Right forelimb (tissue), 1 donor: ENCODE data around the gene GNAO1.

Experiments
- DNase-seq: peaks from one replicate; pipeline ENCODE4 v3.0.0-alpha.2; 2018

Gene GNAO1

DNA sequence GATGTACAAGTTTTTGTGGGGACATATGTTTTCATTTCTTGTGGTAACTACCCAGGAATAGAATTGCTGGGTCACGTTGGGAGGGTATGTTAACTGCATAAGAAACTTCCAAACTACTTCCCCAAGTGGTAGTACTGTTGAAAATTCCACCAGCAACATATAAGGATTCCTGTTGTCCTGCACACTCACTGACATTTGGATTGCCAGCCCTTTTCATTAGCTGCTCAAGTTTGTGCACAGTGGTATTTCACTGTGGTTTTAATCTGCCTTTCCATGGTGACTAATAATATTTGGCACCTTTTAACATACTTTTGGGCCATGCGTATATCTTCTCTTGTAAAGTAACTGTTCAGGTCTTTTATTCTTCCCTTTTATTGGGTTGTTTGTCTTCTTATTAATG is 103.3 kb downstream of the GNAO1 start:
- no peak for DNase-seq

GRCh38 chr16:56295059-56295665 is 103.9 kb downstream of the GNAO1 start:
- no peak for DNase-seq

DNA sequence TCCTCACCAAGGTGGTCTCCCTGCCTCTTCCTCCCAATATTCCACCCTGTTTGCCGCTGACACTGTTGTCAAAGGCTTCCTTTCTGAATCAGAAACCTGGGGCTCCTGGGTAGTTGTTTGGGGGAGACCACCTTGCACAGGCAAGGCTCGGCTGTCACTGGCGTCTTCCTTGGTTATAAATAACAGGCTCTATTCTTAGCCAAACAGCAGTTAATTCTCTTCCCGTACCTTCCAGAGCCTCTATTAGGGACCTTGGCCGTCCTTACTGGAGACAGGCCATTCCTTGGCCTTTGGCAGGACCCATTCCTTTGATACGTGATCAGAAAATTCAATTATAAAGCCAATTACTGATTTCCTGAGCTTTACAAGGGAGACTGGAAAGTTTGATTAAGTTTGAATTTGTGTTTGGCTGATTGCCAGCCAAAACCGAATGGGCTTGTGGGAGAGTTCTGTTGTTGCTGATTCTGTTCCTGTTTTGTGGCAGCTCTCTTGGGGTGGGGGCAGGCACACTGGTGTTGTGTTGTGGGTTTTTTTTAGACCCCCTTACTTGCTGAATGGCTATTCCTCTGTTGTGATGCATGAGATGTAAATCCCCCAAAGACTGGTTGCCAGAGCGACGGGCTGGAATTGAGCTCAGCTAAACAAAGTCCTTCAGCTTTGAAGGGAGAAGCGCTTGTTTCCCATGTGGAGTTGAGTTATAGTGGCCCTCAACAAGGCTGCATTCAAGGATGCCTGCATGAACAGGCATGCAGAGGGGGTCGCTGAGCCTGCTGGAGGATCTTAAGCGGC is 104.6 kb downstream of the GNAO1 start:
- DNase-seq = no peak

DNA sequence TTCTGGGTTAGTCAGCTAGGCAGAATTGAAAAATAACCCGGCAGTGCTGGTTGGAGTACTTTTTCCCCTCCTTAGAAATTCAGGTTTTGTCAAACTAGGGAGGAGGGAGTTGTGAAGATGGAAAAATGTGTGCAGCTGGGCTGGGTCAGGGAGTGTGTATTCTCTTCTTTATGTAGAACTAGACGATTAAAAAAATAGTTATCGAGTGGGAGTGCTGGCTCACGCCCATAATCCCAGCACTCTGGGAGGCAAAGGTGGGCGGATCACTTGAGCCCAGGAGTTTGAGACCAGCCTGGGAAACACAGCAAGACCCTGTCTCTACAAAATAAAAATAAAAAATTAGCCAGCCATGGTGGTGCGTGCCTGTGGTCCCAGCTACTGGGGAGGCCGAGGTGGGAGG is 106.4 kb downstream of the GNAO1 start:
- DNase-seq = no peak

DNA sequence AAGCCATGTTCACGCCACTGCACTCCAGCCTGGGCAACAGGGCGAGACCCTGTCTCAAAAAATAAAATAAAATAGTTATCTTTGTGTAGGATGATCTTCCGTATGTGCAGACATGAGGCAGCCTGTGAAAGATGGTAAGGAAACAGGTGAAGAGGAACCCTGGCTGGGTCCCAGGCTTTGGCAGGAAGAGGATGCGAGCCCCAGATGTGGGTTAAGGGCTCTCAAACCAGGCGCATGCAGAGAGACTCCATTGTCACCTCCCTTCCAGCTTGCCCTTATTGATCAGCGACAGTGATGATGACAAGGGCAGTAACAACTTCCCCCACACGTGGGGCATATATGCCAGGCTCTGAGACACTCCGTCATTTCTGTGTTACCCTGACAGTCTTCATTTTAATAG is 106.8 kb downstream of the GNAO1 start:
- DNase-seq = no peak

DNA sequence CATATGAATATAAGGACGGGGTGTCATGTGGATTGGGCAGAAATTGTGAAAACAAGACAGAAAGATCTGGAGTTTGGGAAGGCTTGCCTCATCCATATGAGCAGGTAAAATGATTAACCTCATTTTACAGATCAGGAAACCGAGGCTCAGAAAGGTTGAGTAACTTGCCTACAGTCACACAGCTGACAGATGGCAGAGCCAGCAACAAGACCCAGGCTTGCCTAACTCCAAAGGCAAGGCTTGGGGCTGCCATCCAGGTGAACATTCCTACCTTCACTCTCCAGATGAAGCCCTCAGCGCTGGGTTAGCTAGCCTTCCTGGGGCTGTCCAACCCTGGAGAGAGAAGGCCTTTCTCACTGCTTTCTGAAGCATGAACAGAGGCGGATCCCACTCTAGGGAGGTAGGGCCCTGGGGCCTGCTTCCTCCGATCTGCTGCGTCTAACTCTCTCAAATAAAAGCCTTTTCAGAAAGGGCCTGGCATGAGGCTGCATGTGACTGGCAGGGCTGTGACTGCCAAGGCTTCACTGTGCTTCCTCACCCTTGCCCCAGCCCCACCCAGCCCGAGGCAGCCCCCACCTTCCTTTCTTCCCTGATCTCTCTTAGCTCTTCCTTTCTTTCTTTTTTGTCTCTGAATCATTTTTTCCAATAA is 107.8 kb downstream of the GNAO1 start:
- DNase-seq = no peak

GRCh38 chr16:56300242-56300623 is 108.9 kb downstream of the GNAO1 start:
- DNase-seq = no peak

DNA sequence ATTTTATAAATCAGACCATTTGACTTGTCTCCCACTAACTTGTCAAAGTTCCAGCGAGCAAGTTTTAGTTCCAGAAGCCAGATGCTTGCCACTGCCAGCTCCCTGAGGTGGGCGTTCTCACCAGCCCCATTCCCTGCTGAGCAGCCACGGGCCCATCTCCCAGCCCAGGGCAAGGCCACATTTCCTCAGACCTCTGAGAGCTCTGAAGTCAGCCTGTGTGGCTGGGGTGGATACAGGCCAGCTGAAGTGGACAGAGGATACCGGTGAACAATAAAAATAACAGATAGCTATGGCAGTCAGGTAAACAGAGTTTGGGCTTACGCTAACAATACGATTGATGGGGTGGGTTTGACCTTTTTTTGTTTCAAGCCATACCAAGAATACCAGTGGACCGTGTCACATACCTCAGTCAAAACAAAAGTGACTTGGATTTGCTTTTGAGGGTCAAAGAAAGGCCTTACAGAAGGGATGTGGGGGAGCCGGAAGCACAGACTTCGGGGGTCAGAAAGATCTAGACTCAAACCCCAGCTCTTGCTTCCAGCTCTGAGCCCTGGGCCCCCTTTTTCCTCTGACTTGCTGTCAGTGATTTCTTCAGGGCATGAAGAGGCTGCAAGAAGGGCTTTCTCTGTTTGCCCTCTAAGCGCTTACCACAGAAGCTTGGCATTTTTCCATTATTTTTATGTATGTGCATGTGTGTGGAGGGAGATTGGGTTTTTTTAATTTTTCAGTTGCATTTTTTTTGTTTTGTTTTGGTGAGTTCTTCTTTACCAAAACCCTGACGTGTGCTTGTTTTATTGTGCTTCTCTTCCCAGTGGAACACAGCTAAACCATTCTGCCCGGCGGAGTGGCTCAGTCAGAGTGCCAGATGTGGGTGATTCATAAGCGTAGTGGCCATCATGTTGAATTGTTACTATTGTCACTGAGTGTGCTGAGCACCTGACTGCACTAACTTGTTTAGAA is 109.9 kb downstream of the GNAO1 start:
- no peak for DNase-seq

GRCh38 chr16:56302506-56302905 is 111.2 kb downstream of the GNAO1 start:
- no peak for DNase-seq

DNA sequence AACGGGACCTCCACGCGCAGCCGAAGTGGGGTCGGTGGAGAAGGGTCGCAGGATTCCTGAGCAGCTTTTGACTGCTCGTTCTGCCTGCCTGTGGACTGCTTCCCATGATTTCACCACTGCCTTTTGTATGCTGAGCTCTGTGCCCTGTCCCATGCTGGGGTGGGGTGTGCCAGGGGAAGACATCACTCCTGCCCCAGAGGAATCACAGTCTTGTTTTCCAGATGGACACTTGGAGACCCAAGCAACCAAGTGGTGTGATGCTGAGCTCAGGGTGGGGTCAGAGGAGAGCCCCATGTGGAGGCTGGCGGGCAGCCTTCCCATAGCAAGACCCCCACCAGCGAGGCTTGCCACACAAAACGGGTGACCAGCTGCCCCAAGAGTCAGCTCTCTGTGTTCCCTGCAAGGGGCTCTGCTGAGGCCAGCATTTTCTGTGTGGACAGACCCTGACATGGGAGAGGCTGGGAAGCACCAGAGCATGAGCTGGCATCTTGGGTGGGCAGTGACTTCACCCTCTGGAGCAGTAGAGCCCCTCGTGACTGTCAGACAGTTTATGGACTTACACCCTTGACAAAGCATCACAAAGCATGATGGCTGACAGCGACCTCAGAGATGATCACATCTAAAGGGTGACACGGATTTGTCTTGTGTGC is 111.9 kb downstream of the GNAO1 start:
- DNase-seq = no peak

GRCh38 chr16:56303880-56304279 is 112.6 kb downstream of the GNAO1 start:
- DNase-seq = no peak

- no peak for DNase-seq
Measured at GRCh38 chr16:56305956-56306565, 114.8 kb downstream of the GNAO1 start.

GRCh38 chr16:56306690-56307533 is 115.6 kb downstream of the GNAO1 start:
- DNase-seq = no peak

DNA sequence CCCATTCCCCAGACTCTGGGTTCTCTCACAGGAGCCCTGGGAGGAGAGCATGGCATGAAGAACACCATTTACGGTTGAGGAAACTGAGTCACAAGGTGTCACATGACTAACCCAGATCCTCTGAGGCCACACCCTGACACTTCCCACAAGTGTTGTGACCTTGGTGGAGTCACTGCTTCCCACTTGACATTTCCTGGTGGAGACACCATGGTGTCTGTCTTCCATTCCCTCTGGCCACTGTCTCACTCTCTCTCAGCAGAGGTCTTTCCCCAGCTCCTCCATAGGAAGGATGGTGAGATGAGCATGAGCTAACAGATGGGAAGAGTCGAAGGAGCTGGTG is 116.2 kb downstream of the GNAO1 start:
- no peak for DNase-seq

DNA sequence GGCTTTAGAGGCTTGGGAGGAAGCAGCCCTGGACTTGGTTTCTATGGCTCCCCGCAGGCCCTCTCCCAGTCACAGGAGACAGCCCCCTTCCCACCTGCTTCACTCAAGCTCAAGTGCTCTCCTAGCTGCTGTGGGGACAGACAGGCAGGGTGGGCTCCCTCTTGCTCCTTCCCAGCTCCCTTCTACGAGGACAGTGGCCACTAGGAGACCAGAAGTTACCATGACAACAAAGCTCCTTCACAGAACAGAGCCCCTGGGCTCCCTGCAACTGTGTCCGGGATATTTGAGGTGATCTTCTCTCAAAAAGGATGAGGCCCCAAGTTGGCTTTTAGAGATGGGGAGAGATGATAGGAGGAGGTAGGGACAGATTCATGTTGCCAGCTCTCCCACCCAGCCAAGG is 117.7 kb downstream of the GNAO1 start:
- no peak for DNase-seq

- DNase-seq = no peak
Measured at GRCh38 chr16:56310690-56311089, 119.4 kb downstream of the GNAO1 start.

DNA sequence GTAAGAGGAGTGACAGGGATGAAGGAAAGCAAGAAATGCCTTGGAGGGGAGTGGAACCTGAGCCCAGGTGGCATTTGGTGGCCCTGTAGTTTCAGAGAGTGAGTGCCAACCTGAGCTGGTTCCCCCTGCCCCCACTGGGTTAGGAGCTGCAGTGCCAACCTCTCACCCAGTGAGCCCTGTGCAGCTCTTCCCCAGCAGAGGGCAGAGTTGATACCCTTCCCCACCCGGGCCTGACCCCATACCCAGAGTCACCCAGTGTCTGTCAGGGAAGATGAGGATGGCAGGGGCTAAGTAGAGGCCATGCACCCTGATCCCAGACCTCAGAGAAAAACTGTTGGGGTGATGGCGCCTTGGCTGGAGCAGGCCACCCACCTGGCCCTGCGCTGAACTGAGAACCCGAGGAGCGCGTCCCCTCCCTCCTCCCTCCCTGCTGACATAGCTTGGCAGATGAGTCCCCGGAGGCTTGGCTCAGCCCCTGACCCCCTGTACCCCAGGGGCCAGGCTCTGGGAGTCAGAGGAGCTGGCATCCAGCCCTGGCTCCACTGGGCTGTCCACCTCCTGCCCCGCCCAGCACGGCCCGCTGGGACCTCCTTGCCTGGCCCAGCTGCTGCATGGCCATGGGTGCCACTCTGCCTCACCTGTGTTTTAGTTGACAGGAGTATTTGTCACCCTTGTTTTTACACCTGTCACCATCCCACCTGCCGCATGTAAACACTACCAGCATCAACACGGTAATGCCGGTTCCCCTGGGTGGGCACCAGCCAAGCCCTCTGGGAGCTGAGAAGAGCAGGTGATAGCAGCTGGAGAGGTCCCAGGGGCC is 120.1 kb downstream of the GNAO1 start:
- DNase-seq = no peak

DNA sequence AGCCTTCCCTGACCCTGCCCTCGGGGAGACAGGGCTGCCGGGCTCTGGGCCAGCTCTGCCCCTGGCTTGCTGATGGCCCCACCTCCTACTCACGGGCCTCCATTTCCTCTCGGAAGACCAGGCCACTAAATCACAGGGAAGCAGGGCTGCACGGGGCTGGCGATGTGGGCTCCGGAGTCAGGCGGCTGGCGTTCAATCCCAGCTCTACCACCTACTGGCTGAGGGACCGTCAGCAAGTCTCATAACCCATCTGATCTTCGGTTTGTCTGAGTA is 120.7 kb downstream of the GNAO1 start:
- DNase-seq = no peak

- DNase-seq = no peak
Measured at GRCh38 chr16:56312556-56312955, 121.3 kb downstream of the GNAO1 start.

GRCh38 chr16:56314244-56314850 is 123.1 kb downstream of the GNAO1 start:
- DNase-seq = no peak
